MM.1S (cell line): ENCODE data around the gene GDF2.

Experiments used
- CTCF ChIP-seq: fragments of 300-600 bp; sonication (generic); IDR thresholded peaks from 2 replicates; pipeline ENCODE4 v1.5.1; 2016; ENCODE audit warnings: antibody characterized with exemption, low read length, mixed read lengths
- EZH2 ChIP-seq: fragments of 300-600 bp; sonication (generic); optimal IDR thresholded peaks from 2 replicates; pipeline ENCODE3; 2017; ENCODE audit warnings: low read depth, mild to moderate bottlenecking, antibody characterized with exemption, low read length, mixed read lengths

GRCh38 chr10:47308775-47309174 lies 13.5 kb upstream of the GDF2 start:
- TF ChIP-seq EZH2 (no peak), CTCF (no peak)
